B cell (primary cell): Measurements from ENCODE around the gene SCUBE1.

Experiments
- CTCF ChIP-seq: fragments of 200-600 bp; IDR thresholded peaks from one replicate; pipeline ENCODE4 v1.8.0; 2022; ENCODE audit warnings: antibody characterized with exemption, mild to moderate bottlenecking
- EZH2 ChIP-seq: IDR thresholded peaks from 2 replicates; pipeline ENCODE4 v1.6.1; 2012; ENCODE audit warnings: borderline replicate concordance, low read depth, mild to moderate bottlenecking, moderate library complexity, low read length; ENCODE audit not compliant: insufficient read depth, poor library complexity, severe bottlenecking

GRCh38 chr22:43376765-43377547, 33.8 kb upstream of the SCUBE1 start:
- no peak for TF ChIP-seq CTCF
- no peak for TF ChIP-seq EZH2
